ENCODE data around the gene SPG7.

Gene SPG7

GRCh38 chr16:89466920-89467319 lies 41.3 kb upstream of the SPG7 start:
- Histone ChIP-seq H3K27me3 (no peaks in the 10 kb centered on the region), H3K4me1 (peaks cover 2% of the 10 kb centered on the region; the same call in 1 of the 2 replicates), H3K4me3 (ENCODE audit: low read depth, low read length) (no peak overlapping the region), H3K36me3 (peaks cover 7% of the 10 kb centered on the region), H3K9me3 (no peaks in the 10 kb centered on the region)
- no peak for DNase-seq
- no peak for TF ChIP-seq CTCF (IDR thresholded peaks at IDR 0.05; ENCODE audit: low read depth, low read length)

DNA sequence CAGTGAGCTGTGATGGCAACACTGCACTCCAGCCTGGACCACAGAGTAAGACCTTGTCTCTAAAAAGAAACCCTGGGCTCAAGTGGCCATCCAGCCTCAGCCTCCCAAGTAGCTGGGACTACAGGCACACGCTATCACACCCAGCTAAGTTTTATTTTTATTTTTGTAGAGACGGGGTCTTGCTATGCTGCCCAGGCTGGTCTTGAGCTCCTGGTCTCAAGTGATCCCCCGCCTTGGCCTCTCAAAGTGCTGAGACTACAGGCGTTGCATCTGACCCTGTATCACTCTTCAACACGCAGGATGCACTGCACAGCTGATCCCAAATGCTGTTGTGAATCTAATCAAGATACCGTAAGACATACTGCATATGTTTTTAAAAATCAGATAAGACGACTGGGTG lies 40.8 kb upstream of the SPG7 start:
- DNase-seq: no peak
- H3K4me1 ChIP-seq: peaks cover 4% of the 10 kb centered on the region; the same call in 1 of the 2 replicates
- peaks cover 7% of the 10 kb centered on the region for H3K36me3 ChIP-seq
- H3K4me3 ChIP-seq (ENCODE audit: low read depth, low read length): no peak overlapping the region
- no peaks in the 10 kb centered on the region for H3K9me3 ChIP-seq
- no peak for TF ChIP-seq CTCF (IDR thresholded peaks at IDR 0.05; ENCODE audit: low read depth, low read length)
- H3K27me3 ChIP-seq: no peaks in the 10 kb centered on the region

DNA sequence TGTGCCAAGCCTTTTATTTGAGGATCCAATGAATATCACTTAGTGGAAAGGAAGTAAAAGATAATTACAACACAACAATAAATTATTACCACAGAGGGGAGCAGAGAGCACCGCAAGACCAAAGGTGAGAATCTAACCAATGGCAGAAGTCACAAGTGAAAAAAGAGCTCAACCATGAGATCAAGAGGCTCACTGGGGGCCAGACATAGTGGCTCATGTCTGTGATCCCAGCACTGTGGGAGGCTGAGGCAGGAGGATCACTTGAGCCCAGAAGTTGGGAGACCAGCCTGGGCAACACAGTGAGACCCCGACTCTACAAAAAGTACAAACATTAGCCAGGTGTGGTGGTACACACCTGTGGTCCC lies 35.5 kb upstream of the SPG7 start:
- DNase-seq: no peak
- Histone ChIP-seq H3K9me3 (no peaks in the 10 kb centered on the region; the same call in 1 of the 2 replicates), H3K27me3 (no peaks in the 10 kb centered on the region), H3K4me3 (ENCODE audit: low read depth, low read length) (no peak overlapping the region), H3K4me1 (peaks cover 7% of the 10 kb centered on the region; the same call in 1 of the 2 replicates), H3K36me3 (peaks cover 3% of the 10 kb centered on the region)
- no peak for TF ChIP-seq CTCF (IDR thresholded peaks at IDR 0.05; ENCODE audit: low read depth, low read length)

DNA sequence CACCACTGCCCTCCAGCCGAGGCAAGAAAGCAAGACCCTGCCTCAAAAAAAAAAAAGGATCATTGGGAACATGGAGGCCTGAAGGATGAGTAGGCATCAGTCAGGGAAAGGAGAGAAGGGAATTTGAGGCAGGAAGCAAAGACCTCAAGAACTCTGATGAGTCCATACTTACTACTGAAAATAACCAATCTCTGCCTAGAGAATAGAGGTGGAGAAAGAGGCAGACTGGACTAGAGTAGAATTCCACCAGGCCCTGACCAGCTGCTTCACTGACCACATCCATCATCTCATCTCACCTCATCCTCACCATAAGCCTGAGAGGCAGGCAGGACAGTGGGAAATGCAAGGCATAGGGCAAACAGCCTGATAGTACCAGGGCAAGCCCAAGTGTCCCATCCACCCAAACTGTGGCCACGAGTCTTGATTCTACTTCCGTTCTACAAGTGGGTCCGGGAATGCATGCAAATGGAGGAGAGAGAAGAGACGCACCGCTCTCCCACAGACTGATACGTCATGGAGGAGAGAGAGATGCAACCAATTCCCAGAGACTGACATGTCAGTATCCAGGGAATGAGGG lies 35.0 kb upstream of the SPG7 start:
- no peak overlapping the region for H3K4me3 ChIP-seq (ENCODE audit: low read depth, low read length)
- peaks cover 7% of the 10 kb centered on the region; the same call in 1 of the 2 replicates for H3K4me1 ChIP-seq
- H3K27me3 ChIP-seq: no peaks in the 10 kb centered on the region
- no peaks in the 10 kb centered on the region; the same call in none of the 2 replicates for H3K36me3 ChIP-seq
- no peak for TF ChIP-seq CTCF (IDR thresholded peaks at IDR 0.05; ENCODE audit: low read depth, low read length)
- no peak for DNase-seq
- H3K9me3 ChIP-seq: no peaks in the 10 kb centered on the region; the same call in 1 of the 2 replicates

- no peak for TF ChIP-seq CTCF (IDR thresholded peaks at IDR 0.05; ENCODE audit: low read depth, low read length)
- Histone ChIP-seq H3K9me3 (no peaks in the 10 kb centered on the region; the same call in 1 of the 2 replicates), H3K4me1 (peaks cover 7% of the 10 kb centered on the region)
These were observed 34.3 kb upstream of the SPG7 start for GRCh38 chr16:89473791-89474414.

DNA sequence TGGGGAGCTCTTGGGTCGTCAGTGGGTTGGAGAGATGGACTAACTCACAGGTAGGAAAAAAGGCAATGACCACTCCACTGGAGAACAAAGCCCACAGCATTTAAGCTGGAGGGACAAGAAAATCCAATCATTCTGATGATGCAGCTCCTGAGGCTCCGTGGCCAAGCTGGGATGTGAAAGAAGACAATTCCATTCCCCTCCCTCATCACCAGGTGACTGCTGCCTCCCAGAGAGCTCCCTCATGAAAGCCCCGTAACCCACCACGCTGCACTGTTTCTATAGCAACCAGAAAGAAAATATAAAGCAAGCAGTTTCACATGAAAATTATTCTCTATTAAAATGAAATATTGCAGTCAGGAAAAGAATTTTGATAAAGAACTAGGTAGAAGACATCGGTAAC lies 33.1 kb upstream of the SPG7 start:
- no peak overlapping the region for H3K4me3 ChIP-seq (ENCODE audit: low read depth, low read length)
- H3K4me1 ChIP-seq: peaks cover 7% of the 10 kb centered on the region
- TF ChIP-seq CTCF (IDR thresholded peaks at IDR 0.05; ENCODE audit: low read depth, low read length): no peak
- H3K36me3 ChIP-seq: no peaks in the 10 kb centered on the region; the same call in 1 of the 2 replicates
- H3K27me3 ChIP-seq: no peaks in the 10 kb centered on the region
- H3K9me3 ChIP-seq: no peaks in the 10 kb centered on the region; the same call in 1 of the 2 replicates
- no peak for DNase-seq

More at GRCh38 chr16:89473791-89474414, 34.3 kb upstream of the SPG7 start:
- DNase-seq: no peak
- no peak overlapping the region for H3K4me3 ChIP-seq (ENCODE audit: low read depth, low read length)
- no peaks in the 10 kb centered on the region; the same call in 1 of the 2 replicates for H3K36me3 ChIP-seq
- H3K27me3 ChIP-seq: no peaks in the 10 kb centered on the region

Data from BE2C (cell line).